ENCODE measurements around the gene SEMA3A.

SEMA3A gene

GRCh38 chr7:84003191-84003590 lies 191.4 kb downstream of the SEMA3A start:
- H3K4me3 ChIP-seq (ENCODE audit: insufficient read depth, low read depth, low read length), result no peak overlapping the region
- no peak overlapping the region for H3K27ac ChIP-seq (ENCODE audit: insufficient read depth, low read depth, low read length, poor library complexity, severe bottlenecking)
- H3K36me3 ChIP-seq (ENCODE audit: control insufficient read depth, insufficient read depth, low read length), result no peaks in the 10 kb centered on the region
- H3K9me3 ChIP-seq (ENCODE audit: control insufficient read depth, low read length), result no peaks in the 10 kb centered on the region
- H3K27me3 ChIP-seq (ENCODE audit: control insufficient read depth, insufficient read depth, low read length, poor library complexity, severe bottlenecking), result no peaks in the 10 kb centered on the region
- 88 to 100% methylated on average over 1 of the region's 1 CpG for WGBS, 2 experiments
- H3K4me1 ChIP-seq (ENCODE audit: control insufficient read depth, insufficient read depth, low read length), result no peaks in the 10 kb centered on the region

GRCh38 chr7:84002348-84002747 lies 192.2 kb downstream of the SEMA3A start:
- Histone ChIP-seq H3K27ac (ENCODE audit: insufficient read depth, low read depth, low read length, poor library complexity, severe bottlenecking) (no peak overlapping the region), H3K4me3 (ENCODE audit: insufficient read depth, low read depth, low read length) (no peak overlapping the region), H3K27me3 (ENCODE audit: control insufficient read depth, insufficient read depth, low read length, poor library complexity, severe bottlenecking) (no peaks in the 10 kb centered on the region), H3K4me1 (ENCODE audit: control insufficient read depth, insufficient read depth, low read length) (no peaks in the 10 kb centered on the region), H3K36me3 (ENCODE audit: control insufficient read depth, insufficient read depth, low read length) (peaks cover 6% of the 10 kb centered on the region), H3K9me3 (ENCODE audit: control insufficient read depth, low read length) (no peaks in the 10 kb centered on the region)
- WGBS, 2 experiments, result 88 to 100% methylated on average over 3 of the region's 3 CpGs

DNA sequence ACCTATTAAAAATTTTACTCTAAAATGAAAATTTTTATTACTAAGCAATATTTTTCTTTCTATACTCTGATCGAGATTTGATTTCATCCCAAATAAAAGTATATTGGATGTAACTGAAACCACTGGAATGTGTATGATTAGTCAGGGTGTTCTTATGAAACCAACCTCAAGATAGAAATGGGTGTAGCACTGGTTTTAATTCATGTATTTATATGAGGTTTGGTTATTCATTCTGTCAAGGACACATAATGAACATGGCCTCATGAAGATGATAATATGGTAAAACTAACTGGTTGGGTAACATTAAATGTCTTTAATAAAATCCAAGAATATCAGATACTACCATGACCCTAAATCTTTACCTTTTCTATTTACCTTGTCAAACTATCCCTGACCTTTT lies 197.7 kb downstream of the SEMA3A start:
- H3K27ac ChIP-seq (ENCODE audit: insufficient read depth, low read depth, low read length, poor library complexity, severe bottlenecking), result no peak overlapping the region
- WGBS, 2 experiments, result no CpG with 5 or more reads among the region's 1 CpG
- H3K9me3 ChIP-seq (ENCODE audit: control insufficient read depth, low read length), result no peaks in the 10 kb centered on the region
- H3K36me3 ChIP-seq (ENCODE audit: control insufficient read depth, insufficient read depth, low read length), result peaks cover 10% of the 10 kb centered on the region
- no peaks in the 10 kb centered on the region for H3K4me1 ChIP-seq (ENCODE audit: control insufficient read depth, insufficient read depth, low read length)
- no peaks in the 10 kb centered on the region for H3K27me3 ChIP-seq (ENCODE audit: control insufficient read depth, insufficient read depth, low read length, poor library complexity, severe bottlenecking)
- H3K4me3 ChIP-seq (ENCODE audit: insufficient read depth, low read depth, low read length), result no peak overlapping the region

- no peak overlapping the region for H3K27ac ChIP-seq (ENCODE audit: insufficient read depth, low read depth, low read length, poor library complexity, severe bottlenecking)
- H3K9me3 ChIP-seq (ENCODE audit: control insufficient read depth, low read length), result no peaks in the 10 kb centered on the region
- H3K4me3 ChIP-seq (ENCODE audit: insufficient read depth, low read depth, low read length), result no peak overlapping the region
- H3K27me3 ChIP-seq (ENCODE audit: control insufficient read depth, insufficient read depth, low read length, poor library complexity, severe bottlenecking), result no peaks in the 10 kb centered on the region
- WGBS, 2 experiments, result 94 to 95% methylated on average over 1 of the region's 1 CpG
- H3K36me3 ChIP-seq (ENCODE audit: control insufficient read depth, insufficient read depth, low read length), result no peaks in the 10 kb centered on the region
- H3K4me1 ChIP-seq (ENCODE audit: control insufficient read depth, insufficient read depth, low read length), result no peaks in the 10 kb centered on the region
Measured at GRCh38 chr7:83987764-83988163, 206.8 kb downstream of the SEMA3A start.

DNA sequence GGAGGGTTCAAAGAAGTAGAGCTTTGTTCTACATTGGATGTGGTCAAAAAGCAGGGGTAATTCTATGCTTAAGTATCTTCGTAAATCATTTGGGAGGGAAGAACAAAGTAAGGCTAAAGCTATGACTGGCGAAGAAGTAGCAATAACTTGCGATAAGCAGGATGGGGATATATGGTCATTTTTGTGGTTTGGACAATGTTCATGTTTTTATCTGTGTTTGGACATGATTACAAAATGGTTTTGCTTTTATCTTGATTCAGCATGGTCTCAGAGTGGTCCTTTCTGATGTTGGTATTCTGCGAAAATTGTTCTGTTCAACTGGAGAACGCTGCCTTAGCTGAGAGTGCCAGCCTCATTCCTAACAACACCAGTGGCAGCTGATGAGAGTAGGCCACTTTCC lies 208.8 kb downstream of the SEMA3A start:
- H3K4me3 ChIP-seq (ENCODE audit: insufficient read depth, low read depth, low read length), result no peak overlapping the region
- no peaks in the 10 kb centered on the region for H3K4me1 ChIP-seq (ENCODE audit: control insufficient read depth, insufficient read depth, low read length)
- no peaks in the 10 kb centered on the region for H3K36me3 ChIP-seq (ENCODE audit: control insufficient read depth, insufficient read depth, low read length)
- no peaks in the 10 kb centered on the region for H3K9me3 ChIP-seq (ENCODE audit: control insufficient read depth, low read length)
- 95 to 97% methylated on average over 5 of the region's 5 CpGs for WGBS, 2 experiments
- H3K27ac ChIP-seq (ENCODE audit: insufficient read depth, low read depth, low read length, poor library complexity, severe bottlenecking), result no peak overlapping the region
- no peaks in the 10 kb centered on the region for H3K27me3 ChIP-seq (ENCODE audit: control insufficient read depth, insufficient read depth, low read length, poor library complexity, severe bottlenecking)

DNA sequence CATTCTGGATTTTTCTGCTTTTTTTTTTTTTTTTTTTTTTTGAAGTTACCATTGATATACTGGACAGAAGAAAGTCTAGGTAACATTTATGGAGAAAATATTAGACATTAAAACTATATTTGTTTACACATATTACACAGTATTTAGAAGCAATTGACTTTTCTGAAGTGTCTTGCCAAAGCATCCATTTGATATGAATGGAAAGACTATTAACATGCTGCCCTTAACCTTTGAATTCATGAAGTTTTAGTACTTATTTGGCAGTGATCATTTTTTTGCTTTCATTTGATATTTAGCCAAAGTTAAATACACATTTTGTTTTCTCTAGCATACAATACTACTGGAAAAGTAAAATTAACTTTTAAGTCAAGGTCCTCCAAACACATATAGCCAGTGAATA lies 210.0 kb downstream of the SEMA3A start:
- H3K27me3 ChIP-seq (ENCODE audit: control insufficient read depth, insufficient read depth, low read length, poor library complexity, severe bottlenecking), result no peaks in the 10 kb centered on the region
- H3K4me1 ChIP-seq (ENCODE audit: control insufficient read depth, insufficient read depth, low read length), result no peaks in the 10 kb centered on the region
- no peak overlapping the region for H3K4me3 ChIP-seq (ENCODE audit: insufficient read depth, low read depth, low read length)
- no peaks in the 10 kb centered on the region for H3K36me3 ChIP-seq (ENCODE audit: control insufficient read depth, insufficient read depth, low read length)
- no peaks in the 10 kb centered on the region for H3K9me3 ChIP-seq (ENCODE audit: control insufficient read depth, low read length)
- no peak overlapping the region for H3K27ac ChIP-seq (ENCODE audit: insufficient read depth, low read depth, low read length, poor library complexity, severe bottlenecking)

DNA sequence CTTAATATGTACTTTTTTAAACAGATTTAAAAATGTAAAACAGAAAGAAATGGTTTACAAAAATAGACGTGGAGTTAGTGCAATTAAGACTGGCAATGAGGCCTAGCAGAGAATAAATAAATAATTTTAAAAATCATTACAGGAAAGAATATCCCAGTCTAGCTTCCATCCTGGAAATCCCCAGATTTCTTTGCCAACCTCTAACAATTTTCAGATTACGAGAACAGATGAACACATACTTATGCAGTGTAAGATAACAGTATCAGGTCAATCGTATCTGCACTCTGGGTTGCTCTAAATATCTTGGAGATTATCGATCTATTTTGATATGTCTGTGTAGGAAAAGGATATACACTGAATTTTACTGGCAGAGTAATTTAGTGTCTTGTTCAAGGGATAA lies 210.5 kb downstream of the SEMA3A start:
- no peaks in the 10 kb centered on the region for H3K36me3 ChIP-seq (ENCODE audit: control insufficient read depth, insufficient read depth, low read length)
- no peaks in the 10 kb centered on the region for H3K9me3 ChIP-seq (ENCODE audit: control insufficient read depth, low read length)
- H3K4me1 ChIP-seq (ENCODE audit: control insufficient read depth, insufficient read depth, low read length), result no peaks in the 10 kb centered on the region
- no peak overlapping the region for H3K4me3 ChIP-seq (ENCODE audit: insufficient read depth, low read depth, low read length)
- no peak overlapping the region for H3K27ac ChIP-seq (ENCODE audit: insufficient read depth, low read depth, low read length, poor library complexity, severe bottlenecking)
- 95 to 100% methylated on average over 3 of the region's 4 CpGs for WGBS, 2 experiments
- no peaks in the 10 kb centered on the region for H3K27me3 ChIP-seq (ENCODE audit: control insufficient read depth, insufficient read depth, low read length, poor library complexity, severe bottlenecking)

DNA sequence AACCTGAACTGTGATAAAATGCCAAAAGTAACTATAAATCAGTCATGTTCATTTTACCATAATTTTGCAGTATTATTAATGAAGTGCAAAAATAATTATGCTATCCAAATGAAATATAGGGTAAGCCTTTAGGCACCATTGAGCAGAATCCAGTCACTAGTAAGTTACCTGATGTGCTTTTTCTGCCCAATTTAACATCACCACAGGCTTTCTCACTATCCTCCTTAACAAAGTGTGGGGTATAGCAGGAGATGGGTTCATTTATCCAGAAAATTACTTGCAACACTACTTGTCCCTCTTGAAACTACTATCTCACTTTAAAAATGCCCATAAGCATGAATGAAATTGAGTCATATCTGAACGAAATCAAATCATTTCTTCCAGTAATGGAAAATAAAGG lies 211.0 kb downstream of the SEMA3A start:
- Histone ChIP-seq H3K4me3 (ENCODE audit: insufficient read depth, low read depth, low read length) (no peak overlapping the region), H3K27ac (ENCODE audit: insufficient read depth, low read depth, low read length, poor library complexity, severe bottlenecking) (no peak overlapping the region), H3K9me3 (ENCODE audit: control insufficient read depth, low read length) (no peaks in the 10 kb centered on the region), H3K4me1 (ENCODE audit: control insufficient read depth, insufficient read depth, low read length) (no peaks in the 10 kb centered on the region), H3K27me3 (ENCODE audit: control insufficient read depth, insufficient read depth, low read length, poor library complexity, severe bottlenecking) (no peaks in the 10 kb centered on the region), H3K36me3 (ENCODE audit: control insufficient read depth, insufficient read depth, low read length) (no peaks in the 10 kb centered on the region)
- WGBS, 2 experiments, result 100% methylated on average over 1 of the region's 1 CpG

DNA sequence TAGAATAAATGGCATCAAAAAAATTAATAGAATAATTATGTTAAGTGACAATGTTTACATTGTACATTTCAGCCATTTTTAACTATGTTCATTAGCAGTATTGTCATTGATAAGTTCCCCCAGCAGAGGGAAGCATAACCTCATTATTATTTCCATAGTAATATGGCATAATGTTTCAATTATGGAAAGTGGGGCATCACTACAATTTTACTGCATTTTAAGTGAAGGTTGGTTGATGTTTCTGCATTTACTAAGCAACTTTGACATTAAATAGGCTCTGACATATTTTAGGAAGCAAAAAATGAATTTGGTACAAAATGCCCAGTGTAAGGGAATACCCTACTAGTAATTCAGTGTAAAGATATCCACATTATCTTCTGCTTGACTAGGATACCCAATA lies 218.3 kb downstream of the SEMA3A start:
- Histone ChIP-seq H3K27me3 (ENCODE audit: control insufficient read depth, insufficient read depth, low read length, poor library complexity, severe bottlenecking) (no peaks in the 10 kb centered on the region), H3K9me3 (ENCODE audit: control insufficient read depth, low read length) (no peaks in the 10 kb centered on the region), H3K36me3 (ENCODE audit: control insufficient read depth, insufficient read depth, low read length) (no peaks in the 10 kb centered on the region), H3K27ac (ENCODE audit: insufficient read depth, low read depth, low read length, poor library complexity, severe bottlenecking) (no peak overlapping the region), H3K4me3 (ENCODE audit: insufficient read depth, low read depth, low read length) (no peak overlapping the region), H3K4me1 (ENCODE audit: control insufficient read depth, insufficient read depth, low read length) (no peaks in the 10 kb centered on the region)

- Histone ChIP-seq H3K4me3 (ENCODE audit: insufficient read depth, low read depth, low read length) (no peak overlapping the region), H3K9me3 (ENCODE audit: control insufficient read depth, low read length) (no peaks in the 10 kb centered on the region), H3K27me3 (ENCODE audit: control insufficient read depth, insufficient read depth, low read length, poor library complexity, severe bottlenecking) (no peaks in the 10 kb centered on the region), H3K36me3 (ENCODE audit: control insufficient read depth, insufficient read depth, low read length) (no peaks in the 10 kb centered on the region), H3K27ac (ENCODE audit: insufficient read depth, low read depth, low read length, poor library complexity, severe bottlenecking) (no peak overlapping the region), H3K4me1 (ENCODE audit: control insufficient read depth, insufficient read depth, low read length) (no peaks in the 10 kb centered on the region)
Measured at GRCh38 chr7:83970081-83970480, 224.5 kb downstream of the SEMA3A start.

- no peaks in the 10 kb centered on the region for H3K9me3 ChIP-seq (ENCODE audit: control insufficient read depth, low read length)
- no peaks in the 10 kb centered on the region for H3K27me3 ChIP-seq (ENCODE audit: control insufficient read depth, insufficient read depth, low read length, poor library complexity, severe bottlenecking)
- no peak overlapping the region for H3K4me3 ChIP-seq (ENCODE audit: insufficient read depth, low read depth, low read length)
- no peak overlapping the region for H3K27ac ChIP-seq (ENCODE audit: insufficient read depth, low read depth, low read length, poor library complexity, severe bottlenecking)
- H3K36me3 ChIP-seq (ENCODE audit: control insufficient read depth, insufficient read depth, low read length), result no peaks in the 10 kb centered on the region
- H3K4me1 ChIP-seq (ENCODE audit: control insufficient read depth, insufficient read depth, low read length), result no peaks in the 10 kb centered on the region
Measured at GRCh38 chr7:83964318-83964717, 230.3 kb downstream of the SEMA3A start.
